RWPE1 (cell line): ENCODE measurements around the gene SZT2.
"Not testable (repeated sequence)": the region's sequence is repeated elsewhere in the genome, so short reads cannot be mapped to it uniquely, and the experiment has no call there.

Experiments
- CTCF ChIA-PET: fragments of 350-600 bp; sonication (Branson Sonifier 250); formaldehyde crosslinking; extraction: SDS; loops from one replicate; lab custom pipeline; 2021; lab: Yijun Ruan, JAX
- POLR2A ChIA-PET: fragments of 400-600 bp; formaldehyde crosslinking; extraction: SDS; loops from one replicate; lab custom pipeline; 2020; ENCODE audit warnings: antibody characterized with exemption; ENCODE audit not compliant: low non-redundant PET; lab: Yijun Ruan, JAX
- DNase-seq: peaks from one replicate; pipeline ENCODE4 v3.0.0; 2012; ENCODE audit warnings: low spot score
- H3K27ac ChIP-seq: fragments of 450-650 bp; 2 replicates; pipeline ENCODE4 v1.5.1; 2017
- CTCF ChIP-seq: fragments of 450-650 bp; conservative IDR thresholded peaks from 2 replicates; pipeline ENCODE4 v1.5.1; 2017; ENCODE audit warnings: low read depth, mild to moderate bottlenecking

Gene SZT2

DNA sequence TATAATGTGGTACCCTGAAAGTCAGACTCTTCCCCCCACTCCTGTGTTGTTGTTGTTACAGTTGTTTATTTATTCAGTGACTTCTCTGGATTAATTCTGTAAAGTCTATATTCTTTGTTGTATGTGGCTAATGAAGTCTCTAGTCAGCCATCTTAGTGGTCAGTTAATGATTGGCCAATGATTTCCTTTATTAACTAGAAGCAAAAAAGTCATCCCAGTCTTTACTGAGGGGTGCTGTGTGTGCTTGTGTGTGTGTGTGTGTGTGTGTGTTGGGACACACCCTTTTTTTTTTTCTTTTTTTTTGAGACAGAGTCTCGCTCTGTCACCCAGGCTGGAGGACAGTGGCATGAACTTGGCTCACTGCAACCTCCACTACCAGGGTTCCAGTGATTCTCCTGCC lies 101.4 kb downstream of the SZT2 start:
- ChIA-PET CTCF (no interaction called here), POLR2A (no interaction called here)
- no peak overlapping the region for H3K27ac ChIP-seq
- no peak for DNase-seq
- TF ChIP-seq CTCF, result no peak

DNA sequence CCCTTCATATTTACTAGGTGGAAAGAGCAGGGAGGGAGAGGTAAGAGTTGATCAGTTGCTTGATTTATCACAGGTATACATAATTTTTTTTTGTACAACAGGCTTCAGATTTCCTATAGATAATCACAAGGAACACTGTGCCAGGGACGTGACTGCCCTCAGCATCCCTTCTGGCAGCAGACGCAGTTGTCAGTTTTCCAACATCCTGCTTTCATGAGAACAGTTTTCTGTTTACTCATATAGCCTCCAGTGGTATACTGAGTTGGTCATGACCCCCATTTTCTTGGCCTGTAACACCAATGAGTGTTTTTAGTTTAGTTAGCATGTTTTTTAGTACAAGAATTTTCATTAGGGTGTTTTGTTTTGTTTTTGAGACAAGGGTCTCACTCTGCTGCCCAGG lies 103.1 kb downstream of the SZT2 start:
- POLR2A ChIA-PET, result no interaction called here
- no peak for DNase-seq
- CTCF ChIA-PET, result interaction anchor here (0.6 kb wide), 2 partner anchors 15 to 31 kb away, joined by 3 read pairs; no protein-coding TSS in a partner anchor
- TF ChIP-seq CTCF, result no peak
- no peak overlapping the region for H3K27ac ChIP-seq

DNA sequence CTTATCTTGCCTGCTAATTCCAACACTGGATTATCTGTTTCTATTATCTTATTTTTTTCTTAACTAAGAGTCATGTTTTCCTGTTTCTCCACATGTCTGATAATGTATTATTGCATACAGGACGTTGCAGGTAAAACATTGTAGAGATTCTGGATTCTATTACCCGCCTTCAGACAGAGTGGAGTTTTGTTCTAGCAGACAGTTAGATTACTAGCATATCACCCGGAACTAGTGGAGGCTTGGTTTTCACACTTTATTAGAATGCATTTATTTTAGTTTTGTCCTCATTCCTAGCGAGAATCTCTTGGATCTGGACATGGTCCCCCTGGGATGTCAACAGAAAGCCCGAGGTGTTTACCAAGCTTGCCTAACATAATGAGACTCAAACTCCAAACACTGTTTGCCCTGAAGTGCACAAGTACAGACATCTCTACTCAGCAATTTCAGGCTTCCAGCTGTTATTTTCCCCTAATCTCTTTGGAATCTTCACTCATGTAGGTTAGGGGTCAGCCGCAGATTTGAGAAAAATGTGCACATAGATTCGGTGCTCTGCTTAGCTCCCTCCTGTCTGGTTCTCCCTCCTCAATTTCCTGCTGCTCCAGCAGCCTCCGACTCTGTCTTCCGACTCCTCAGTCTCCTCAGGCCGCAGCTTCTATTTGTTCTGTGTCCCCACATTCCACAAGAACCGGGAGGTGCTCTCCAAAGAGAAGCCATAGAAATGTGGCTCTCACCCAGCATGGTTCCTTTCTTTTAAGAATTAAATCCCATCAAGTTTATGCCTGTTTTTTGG lies 104.2 kb downstream of the SZT2 start:
- ChIA-PET POLR2A (no interaction called here), CTCF (interaction anchor here (0.6 kb wide), 1 partner anchor 32 kb away, joined by 3 read pairs; no protein-coding TSS in a partner anchor)
- DNase-seq, result no peak
- no peak for TF ChIP-seq CTCF
- H3K27ac ChIP-seq, result no peak overlapping the region

DNA sequence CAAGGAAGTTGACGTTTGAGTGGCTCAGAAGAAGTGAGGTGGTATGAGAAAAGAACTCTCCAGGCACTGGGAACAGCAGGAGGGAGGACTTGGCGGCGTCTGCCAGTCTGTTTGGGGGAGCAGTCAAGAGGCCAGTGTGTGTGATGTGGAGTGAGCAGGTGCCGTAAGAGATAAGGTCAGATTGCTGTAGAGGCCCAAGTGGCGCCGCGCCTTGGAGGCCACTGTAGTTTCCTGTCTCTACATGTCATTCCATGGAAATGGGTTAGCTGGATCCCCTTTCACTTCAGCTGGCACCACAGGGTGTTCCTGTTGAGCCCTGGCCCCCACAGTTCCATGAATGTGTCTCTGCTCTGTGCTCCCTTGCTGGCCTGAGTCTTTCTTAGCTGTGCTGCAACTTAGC lies 105.5 kb downstream of the SZT2 start:
- POLR2A ChIA-PET, result no interaction called here
- CTCF ChIA-PET, result no interaction called here
- H3K27ac ChIP-seq, result no peak overlapping the region
- DNase-seq, result no peak
- TF ChIP-seq CTCF, result no peak

DNA sequence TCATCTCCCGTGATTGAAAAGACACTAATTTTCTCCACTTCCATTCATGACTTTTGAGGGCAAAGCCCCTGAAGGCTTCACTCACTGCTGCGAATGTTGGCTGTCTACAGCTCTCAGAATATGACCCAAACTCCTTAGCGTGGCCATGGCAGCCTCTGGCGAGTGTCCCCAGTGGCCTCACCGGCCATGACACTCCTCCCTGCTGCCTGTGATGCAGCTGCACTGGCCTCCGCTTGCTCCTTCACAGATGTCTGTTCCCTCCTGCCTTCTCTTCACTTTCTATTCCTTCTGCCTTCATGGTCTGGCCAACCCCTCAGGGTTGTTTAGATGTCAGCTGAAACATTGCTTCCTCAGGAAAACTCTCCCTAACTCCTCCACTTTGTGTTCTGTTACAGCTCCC lies 110.2 kb downstream of the SZT2 start:
- no peak for DNase-seq
- no peak overlapping the region for H3K27ac ChIP-seq
- ChIA-PET CTCF (interaction anchor here (0.7 to 0.9 kb wide), 2 partner anchors 10 to 12 kb away, joined by 3 read pairs; no protein-coding TSS in a partner anchor), POLR2A (no interaction called here)
- no peak for TF ChIP-seq CTCF

DNA sequence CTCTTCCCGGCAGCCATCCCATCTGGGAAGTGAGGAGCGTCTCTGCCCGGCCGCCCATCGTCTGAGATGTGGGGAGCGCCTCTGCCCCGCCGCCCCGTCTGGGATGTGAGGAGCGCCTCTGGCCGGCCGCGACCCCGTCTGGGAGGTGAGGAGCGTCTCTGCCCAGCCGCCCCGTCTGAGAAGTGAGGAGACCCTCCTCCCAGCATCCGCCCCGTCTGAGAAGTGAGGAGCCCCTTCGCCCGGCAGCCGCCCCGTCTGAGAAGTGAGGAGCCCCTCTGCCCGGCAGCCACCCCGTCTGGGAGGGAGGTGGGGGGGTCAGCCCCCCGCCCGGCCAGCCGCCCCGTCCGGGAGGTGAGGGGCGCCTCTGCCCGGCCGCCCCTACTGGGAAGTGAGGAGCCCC lies 112.1 kb downstream of the SZT2 start:
- POLR2A ChIA-PET, DNase-seq, H3K27ac ChIP-seq: not testable (repeated sequence)
- CTCF ChIA-PET, result interaction anchor here (0.6 kb wide), 1 partner anchor 961 kb away, joined by 3 read pairs; no protein-coding TSS in a partner anchor

DNA sequence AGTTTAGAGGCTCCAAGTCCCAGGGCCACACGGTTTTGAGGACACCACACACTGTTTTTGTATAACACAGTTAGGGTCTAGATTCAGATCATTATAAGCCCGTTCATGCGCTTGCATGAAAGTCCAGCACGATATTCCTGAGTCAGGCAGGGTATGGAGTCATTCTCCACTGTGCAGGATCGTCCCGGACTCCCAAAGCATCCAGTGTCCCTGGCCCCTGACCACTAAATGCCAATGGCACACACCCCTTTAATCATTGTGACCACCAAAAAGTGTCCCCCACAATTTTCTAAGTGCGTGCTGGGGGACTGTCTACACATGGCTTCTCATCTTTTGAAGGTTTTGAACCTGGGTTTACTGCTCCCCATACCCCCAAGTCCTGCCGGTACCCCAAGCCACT lies 113.8 kb downstream of the SZT2 start:
- H3K27ac ChIP-seq, result no peak overlapping the region
- POLR2A ChIA-PET, result no interaction called here
- CTCF ChIA-PET, result interaction anchor here (0.5 kb wide), 1 partner anchor 153 kb away, joined by 6 read pairs; no protein-coding TSS in a partner anchor
- TF ChIP-seq CTCF, result no peak
- no peak for DNase-seq
